Stimulated activated CD4-positive, alpha-beta T cell treated with anti-CD3 and anti-CD28 coated beads, Interleukin-4, amount 100 ng/mL, for 24 hours (primary cell): Measurements from ENCODE around the gene CRYL1.

ENCODE experiments used
- DNase-seq: peaks from one replicate; pipeline ENCODE4 v3.0.0-alpha.2; 2020

The CRYL1 gene

DNA sequence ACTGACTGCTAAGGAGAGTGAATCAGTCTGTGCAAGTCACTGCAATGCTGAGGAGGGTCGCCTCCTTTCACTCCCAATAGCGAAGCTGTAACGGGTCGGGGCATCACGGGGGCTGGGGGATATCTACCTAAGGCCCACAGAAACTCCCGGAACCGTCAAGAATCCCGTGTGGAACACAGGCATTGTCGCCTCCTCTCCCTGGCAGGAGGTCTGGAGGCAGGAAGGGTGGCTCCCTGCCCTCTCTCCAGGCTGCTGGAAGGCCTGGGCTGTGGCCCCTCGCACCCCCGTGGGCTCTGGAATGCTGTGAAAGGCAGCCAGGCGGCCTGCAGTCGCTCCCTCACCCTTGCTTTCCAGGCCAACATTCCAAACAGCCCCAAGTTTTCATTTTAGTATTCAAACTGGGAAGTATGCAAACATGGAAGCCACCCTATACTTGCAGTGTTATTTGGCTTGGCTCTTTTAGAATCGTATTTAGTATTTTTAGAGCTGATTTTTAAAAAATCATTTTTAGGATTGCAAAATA, 109.4 kb downstream of the CRYL1 start:
- DNase-seq: no peak

DNA sequence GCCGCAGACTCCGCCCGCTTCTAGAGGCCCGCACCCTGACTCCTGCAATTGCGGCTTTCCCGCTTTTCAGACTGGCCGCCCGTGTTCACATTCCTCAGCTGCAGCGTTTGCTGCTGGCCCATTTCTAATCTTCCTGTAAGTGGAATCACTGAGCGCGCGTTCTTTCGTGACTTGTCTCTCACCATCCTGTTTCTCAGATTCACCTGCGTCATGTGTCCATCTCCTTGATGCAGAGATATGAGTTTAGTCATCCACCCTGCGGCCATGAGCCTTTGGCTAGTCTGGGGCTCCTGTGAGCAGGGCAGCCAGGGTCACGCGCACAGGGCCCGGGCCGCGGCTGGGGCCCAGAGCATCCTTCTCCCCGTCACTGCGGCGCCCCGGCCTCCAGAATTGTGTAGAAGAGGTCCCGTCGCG, 110.0 kb downstream of the CRYL1 start:
- DNase-seq: no peak

DNA sequence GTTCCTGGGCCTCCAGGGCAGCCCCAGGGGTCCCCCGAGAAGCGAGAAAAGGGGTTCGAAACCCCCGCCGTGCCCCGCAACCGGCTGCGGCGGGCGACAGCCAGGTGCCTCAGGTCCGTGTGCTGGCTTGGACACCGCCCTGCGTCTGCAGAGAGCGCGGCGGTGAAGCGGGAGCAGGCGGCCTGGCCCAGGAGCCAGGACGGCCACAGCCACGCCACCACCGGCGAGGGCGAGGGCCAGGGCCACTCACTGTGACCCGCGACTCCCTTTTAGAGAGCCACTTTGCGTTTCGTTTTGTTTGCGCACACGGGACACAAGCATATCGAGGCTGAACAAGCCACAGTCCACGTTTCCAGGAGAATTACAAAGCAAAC, 110.4 kb downstream of the CRYL1 start:
- DNase-seq: no peak

DNA sequence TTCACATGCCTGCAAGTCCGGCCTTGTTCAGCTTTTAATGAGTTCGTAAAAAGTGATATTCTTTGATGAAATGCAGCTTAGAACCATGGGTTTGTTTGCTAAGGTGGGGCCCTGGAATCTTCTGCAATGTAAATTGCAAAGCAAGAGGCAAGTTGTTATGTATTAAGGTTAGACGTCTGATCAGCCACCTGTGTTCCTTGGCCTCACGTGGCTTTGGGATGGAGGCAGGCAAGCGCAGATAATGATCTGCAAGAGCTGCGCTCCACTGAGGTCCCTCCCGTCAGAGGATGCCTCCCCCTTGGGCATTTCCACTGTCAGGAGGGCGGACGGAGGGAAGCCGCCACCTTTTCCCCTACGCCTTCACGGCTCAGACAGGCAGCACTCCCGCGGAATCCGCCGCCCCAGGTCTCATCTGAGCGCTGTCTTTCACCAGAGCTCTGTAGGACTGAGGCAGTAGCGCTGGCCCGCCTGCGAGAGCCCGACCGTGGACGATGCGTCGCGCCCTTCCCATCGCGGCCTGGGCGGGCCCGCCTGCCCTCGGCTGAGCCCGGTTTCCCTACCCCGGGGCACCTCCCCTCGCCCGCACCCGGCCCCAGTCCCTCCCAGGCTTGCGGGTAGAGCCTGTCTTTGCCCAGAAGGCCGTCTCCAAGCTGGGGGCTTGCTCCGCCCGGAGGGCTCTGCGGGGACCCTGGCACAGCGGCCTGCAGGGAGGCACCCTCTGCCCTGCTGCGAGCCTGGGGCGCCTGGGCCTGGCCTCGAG, 110.9 kb downstream of the CRYL1 start:
- DNase-seq: no peak

DNA sequence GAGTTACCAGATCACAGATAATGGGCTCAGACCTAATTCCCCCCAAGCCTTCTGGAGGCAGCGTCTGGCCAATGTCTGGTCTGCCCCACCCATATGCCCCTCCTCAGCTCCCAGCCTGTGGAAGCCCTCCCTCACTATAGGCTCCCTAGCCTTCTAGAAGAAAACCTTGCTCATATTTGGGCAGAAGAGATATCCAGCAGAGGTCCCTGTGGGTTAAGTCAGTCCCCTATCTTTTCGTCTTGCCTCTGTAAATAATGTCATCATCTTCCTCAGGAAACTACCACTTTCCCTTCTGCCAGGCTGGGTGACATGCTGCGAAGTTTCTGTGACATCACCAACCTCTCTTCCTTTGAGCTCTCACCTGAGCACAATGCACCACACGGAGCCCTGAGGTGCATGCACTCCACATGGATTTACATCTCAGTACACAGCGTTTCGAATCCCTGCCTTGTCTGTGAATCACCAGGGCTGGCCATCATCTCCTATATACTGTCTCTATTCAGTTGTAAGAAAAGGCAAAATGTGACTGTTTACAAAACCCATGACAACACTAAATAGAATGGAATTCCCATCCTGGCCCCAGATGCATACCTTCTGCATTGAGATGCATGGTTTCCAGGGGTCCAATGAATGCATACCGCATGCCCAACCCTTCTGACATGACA, 112.8 kb downstream of the CRYL1 start:
- peak; percentile 18 for DNase-seq

DNA sequence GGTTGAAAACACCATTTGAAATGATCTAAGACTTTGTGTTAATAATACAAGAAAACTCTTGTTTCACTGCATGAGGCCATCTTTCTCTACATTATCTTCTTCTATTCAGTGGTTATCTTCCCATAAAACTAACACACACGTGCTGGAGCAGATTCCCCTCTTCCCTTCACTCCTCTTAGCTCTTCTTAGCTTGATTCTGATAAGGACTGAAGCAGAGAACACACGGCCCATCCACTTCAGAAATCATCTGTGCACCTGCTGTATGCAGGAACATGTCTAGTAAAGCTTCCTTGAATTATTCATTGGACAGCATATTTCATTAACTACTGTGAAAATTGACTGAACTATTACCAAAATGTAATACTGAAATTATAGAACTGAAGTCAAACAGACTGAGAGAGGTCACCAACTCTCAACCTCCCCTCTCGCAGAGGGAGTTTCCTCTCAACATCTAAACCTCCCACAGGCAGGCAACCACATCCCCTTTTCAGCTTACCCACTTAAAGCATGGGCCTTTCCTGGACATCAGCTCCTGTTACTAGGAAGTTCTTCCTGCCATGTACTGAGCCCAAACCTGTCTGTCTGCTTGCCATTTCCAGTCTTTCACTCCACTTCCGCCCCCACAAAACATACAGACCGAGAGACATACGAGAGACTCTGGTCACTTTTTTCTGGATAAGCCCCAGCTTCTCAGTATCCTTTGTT, 113.9 kb downstream of the CRYL1 start:
- peak; percentile 48 for DNase-seq

DNA sequence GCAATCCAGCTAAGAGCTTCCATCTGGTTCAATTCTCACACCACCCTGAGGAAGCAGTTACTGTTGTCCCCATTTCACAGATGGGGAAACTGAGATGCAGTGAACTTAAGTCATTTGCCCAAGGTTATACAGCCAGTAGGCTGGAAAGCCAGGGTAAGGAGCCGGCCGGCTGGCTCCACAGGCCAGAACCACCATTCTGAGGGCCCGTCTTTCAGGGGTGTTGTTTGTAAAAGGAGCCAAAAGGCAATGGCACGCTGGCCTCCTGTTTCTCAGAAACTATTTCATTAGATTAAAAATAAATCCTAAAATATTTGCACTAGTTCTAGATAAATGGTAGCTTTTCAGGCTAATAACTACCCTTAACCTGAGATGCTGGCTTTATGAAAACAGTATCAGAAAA, 114.9 kb downstream of the CRYL1 start:
- DNase-seq: no peak

DNA sequence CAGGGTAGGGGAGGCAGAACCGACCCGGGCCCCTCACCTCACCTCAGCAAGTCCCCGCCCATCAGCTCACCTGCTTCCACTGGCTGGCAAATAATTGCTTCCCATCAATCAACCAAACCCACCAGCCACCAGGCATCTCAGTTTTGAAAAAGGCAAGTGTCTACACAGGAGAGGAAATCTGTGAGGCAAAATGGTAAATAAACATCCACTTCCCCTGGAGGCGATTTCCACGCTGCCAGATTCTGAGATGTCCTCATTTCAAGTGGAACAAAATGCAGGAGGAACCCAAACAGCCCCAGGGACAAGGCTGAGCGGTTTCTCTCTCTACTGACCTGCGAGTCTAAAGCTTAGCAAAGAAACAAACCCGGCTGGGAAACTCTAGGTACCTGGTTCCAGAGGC, 117.5 kb downstream of the CRYL1 start:
- no peak for DNase-seq

DNA sequence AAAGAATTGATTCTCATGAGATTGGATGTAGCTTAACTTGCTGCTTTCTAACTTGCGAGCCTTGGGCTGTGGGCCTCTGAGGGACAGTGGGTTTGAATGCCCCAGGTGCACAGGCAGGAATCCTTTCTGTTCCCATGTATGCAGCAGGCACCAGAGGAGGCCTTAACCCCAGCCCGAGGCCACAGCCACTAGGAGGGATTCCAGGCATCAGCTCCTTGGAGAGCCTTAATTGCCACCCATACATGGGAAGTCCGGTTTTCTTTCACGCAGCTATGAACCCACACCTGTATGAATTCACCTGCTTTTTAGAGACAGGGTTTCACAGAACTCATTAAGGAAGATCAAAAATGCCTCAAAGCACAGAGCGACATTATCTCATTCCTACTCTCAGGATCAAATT, 117.9 kb downstream of the CRYL1 start:
- no peak for DNase-seq

DNA sequence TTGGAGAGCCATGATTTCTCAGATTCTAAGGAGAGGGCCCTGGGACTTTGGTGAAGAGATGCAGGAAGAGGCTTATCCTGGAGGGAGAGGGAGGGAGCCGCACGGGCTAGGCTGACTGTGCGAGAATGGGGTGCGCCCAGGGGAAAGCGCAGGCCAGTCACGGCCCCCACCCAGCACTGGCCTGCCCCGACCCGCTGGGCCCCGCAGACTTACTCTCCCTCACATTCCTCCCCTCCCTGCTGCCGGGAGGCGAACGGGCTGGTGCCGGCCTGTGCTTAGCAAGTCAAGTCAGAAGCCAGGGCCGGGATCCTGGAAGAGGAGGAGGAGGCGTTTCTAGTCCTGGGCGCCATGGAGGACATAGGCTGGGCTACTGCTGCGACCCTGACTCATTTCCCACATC, 120.0 kb downstream of the CRYL1 start:
- no peak for DNase-seq

DNA sequence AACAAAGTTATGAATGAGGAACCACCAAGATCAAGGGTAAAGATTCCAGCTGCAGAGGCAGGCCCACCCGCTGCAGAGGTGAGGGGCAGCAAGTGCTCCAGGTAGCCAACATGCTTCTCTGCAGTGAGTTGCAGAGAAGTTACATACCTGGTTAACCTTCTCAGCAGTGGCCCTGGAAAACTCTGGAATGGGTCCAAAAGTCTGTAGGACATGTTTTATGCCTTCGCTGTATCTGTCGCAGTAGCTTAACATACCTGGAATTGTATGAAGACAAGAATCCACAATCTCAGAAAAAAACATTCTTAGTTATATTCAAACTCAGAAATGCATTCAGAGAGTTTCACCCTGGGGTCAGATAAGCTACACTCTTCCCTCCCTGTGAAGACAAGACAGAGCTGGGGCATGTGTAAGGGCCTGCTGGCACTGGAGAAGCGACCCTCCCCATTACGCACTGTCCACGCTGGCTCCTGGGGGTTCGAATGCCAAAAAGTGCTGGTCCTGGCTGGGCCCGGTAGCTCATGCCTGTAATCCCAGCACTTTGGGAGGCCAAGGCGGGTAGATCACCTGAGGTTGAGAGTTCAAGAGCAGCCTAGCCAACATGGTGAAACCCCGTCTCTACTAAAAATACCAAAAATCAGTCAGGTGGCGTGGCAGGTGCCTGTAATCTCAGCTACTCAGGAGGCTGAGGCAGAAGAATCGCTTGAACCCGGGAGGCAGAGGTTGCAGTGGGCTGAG, 121.0 kb downstream of the CRYL1 start:
- DNase-seq: no peak

DNA sequence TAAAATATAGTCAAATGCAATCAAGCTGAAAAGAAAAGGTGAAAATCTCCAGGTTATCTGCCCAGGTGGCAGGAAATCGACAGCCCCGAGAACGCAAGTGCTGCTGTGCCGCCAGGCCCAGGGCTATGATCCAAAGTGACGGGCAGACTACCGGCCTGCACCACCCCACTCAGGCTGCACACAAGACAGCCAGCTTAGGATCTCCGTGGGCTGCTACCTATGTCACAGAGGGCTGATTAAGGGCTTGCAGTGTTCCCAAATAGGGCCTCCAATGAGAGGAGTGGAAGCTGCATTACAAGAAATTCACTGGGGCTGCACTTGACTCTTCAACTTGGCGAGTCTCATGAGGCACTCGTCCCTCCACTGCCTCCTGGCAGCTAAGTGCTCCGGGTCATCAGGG, 121.8 kb downstream of the CRYL1 start:
- no peak for DNase-seq

DNA sequence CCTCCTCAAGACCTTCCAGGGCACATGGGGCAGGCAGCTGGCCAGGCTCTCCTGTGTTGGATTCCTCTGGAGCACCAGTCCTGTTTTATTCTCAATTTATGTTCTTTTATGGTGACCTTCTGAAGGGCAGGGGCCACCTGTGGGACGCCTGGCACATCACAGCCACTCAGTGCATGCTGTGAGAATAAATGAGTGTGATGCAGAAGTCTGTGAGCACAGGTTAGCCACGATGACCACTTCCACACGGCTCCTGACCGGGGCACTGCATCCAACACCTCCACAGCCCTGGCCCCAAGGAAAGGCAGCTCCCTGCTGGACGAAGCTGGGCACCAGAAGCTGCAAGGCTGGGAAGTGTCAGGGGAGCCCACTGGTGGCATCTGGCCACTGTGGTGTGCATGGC, 122.8 kb downstream of the CRYL1 start:
- no peak for DNase-seq

DNA sequence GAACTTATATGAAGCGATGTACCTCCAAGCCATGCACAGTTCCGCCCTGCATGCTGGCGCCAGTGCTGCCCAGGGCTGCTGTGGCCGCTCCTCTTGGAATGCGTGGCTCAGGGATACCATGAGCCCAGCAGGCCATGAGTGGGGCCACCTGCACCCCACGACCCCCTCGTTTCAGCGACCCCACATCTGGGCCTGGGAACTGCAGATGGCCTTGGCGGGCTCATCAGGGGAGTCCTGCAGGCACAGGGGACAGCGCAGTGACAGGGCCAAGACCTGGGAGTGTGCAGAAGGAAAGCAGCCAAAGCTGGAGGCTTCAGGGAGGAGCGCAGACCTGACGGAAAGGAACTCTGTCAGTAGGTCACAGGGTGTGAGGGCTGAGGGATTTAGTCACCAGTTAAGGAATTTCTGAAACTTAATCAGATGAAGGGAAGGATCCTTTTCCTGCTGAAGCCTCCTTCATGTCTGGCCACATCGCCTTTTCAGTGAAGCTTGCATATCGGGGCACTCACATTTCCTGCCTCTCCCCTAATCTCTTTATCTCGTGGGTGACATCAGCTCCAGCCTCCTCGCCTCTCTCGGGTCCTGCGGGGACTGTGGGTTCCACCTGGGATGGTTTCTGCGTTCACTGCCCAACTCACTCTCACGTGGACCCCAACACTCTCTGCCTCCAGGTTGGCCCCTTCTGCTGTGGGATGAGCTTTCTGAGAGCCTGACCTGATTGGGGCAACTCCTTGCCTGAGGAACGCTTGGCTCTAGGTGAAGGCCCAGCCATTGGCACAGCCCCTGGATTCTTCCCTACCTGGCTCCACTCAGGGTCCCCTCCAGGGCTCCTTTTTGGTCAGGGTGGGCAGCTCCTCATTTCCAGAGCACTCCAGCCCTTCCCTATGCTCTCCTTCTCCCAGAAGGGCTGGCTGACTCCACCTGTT, 123.5 kb downstream of the CRYL1 start:
- DNase-seq: no peak

DNA sequence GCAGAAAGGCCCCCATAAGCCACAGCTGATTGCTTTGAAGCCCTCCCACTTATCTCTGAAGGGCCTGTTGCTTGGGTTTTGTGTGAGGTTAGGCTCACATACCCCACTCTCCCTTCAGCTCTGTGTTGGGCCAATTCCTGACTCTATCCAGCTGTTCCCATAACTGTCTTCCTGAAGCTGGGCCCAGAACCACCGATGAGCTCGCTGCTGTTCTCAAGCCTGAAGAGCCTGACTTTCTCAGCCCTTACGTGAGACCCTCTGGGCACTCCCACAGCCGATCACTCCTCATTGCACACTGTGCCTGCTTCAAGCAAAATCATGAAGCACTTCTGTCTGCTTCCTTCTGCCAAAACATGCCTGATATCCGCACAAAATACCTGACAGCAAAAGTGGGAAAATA, 124.1 kb downstream of the CRYL1 start:
- DNase-seq: no peak

DNA sequence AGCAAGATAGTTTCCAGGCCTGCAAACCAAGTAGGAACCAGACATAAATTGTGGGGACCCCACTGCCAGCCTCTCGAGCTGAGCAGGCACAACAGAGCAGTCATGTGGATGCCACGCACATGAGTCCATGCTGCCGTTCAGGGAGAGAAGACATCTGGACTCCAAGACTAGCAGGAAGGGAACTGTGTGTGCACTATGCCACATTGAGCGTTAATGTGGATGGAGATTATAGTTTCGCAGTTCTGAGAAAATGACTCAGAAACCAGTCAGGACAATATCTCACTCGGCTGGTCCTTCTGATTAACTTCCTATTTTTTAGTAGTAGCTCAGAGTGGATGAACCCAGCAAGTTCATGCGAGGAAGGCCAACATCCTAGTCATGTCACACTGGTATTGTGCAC, 124.9 kb downstream of the CRYL1 start:
- no peak for DNase-seq

DNA sequence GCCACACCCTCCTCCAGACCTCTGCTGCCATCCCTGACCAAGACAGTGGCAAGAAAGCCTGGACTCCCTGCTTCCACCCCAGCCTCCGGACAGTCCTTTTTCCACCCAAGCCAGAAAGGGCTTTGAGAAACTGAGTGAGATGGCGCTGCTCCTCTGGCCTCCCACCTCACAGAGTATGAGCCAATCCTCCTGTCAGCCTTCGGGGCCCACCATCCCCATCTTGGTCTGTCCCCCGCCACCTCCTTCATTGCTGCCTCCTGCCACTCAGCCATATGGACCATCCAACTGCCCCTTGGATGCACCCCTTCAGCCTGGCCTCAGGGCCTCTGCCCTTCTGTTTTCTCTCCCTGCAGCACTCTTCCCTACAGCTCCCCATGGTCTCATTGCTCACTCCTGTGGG, 125.7 kb downstream of the CRYL1 start:
- no peak for DNase-seq

DNA sequence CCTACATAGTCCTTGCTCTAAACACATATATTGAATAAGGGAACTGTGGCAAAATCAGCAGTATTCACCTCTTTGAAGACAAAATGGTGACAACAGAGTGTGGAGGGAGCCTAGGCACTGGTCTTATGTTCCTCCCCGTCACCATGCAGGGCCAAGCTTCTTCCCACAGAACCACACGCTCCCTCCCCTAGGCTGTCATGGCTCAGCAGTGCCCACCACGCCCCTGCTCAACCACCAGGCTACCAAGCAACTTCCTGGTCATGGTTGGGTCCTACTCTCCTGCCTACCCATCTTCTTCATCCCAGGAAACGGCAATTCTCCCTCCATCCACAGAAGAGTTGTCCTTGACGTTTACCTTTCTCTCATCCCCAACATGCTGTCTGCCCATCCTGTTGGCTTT, 126.1 kb downstream of the CRYL1 start:
- DNase-seq: no peak

DNA sequence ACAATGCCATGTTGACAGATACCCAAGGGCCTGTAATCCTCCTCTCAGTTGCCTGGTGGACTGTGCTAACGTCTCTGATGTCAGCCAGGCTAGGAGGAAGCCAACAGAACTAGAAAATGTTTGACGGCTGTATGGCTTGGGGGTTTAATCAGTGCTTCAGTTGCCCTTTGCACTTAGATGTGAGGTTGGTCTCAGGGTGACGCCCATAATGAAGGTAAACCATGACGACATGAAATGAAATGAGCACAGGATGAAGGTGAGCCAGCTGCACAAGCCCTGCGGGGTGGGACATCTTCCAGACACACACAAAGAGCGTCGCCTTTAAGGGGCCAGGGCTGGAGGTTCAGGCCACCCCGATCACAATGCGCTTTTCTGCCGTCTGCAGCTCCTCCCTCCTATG, 127.2 kb downstream of the CRYL1 start:
- DNase-seq: no peak

DNA sequence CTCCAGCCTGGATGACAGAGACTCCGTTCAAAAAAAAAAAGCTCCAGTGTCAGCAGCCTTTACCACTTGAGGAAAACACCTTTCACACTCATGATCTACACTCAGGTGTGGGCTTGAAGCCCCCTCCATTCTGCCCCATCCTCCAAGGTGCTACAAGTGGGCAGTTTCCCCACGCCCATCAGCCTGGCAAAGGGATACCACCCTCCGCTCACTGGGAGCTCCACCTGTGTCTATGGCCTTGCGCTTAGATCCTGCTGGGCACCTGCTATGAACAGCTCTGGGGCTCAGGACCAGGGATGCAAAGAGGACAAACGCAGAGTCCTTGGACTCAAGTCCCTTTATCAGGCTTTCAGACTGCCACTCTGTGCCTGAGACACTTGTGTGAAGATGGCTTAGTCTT, 127.8 kb downstream of the CRYL1 start:
- DNase-seq: no peak

DNA sequence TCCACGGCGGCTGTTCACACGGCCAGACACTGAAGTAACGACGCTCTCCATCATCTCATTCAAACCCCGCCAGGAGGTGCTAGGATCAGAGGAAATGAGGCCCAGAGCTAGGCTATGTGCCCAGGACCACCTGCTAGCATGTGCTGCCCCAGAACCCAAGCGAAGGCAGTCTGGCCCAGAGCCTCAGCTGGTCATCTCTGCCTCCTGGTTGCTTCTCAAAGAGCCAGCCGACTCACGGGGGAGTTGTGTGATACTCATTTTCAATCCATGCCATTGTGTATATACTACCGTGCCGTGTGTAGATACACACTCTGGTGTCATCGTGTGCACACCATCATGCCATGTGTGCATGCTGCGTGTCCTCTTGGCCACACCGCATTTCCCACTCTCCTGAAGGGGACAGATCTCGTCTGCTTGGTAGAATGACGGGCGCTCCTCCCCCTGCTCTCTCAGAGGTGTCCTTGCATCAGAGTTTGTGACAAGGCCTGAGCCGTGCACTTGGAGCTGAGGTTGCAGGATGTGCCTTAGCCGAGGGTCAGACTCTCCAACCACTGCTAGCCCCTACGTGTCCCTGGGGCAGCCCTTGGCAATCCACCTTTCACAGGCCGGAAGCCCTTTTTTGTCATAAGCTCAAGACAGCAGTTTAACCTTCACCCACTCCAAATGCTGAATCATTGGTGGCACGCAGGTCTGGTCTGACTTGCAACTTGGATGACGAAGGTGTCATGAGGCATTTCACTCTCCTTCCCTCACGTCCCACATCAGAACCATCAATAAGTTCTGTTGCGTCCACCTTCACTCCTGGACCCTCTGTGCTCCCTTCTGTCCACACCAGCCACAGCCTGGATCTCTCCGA, 130.4 kb downstream of the CRYL1 start:
- DNase-seq: no peak
